ENCODE measurements around the gene APBB1IP. TPM values are rescaled to one million over a fixed set of nuclear protein-coding genes. Genes with fewer than 3 reads are reported as not detected.

The APBB1IP gene
- total RNA-seq, 1 experiment from 2014 or later = 0.22 TPM

DNA sequence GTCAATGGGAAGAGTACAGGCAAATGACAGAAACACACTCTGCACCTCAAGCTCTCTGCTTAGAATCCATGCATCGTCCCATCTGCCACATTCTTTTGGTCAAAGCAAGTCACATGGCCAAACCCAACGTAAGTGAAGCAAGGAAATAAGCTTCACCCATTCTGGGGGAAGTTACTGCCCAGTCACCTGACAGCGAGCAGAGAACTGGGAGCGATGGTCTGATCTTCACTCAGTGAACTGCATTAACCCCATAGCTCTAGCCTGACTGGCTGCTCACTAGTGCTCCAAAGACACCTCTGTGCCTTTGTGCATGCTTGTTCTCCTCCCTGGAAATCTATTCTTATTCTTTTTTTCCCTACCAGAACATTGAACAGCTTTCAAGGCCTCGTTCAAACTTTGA is 89.9 kb downstream of the APBB1IP start:
- Mint-ChIP-seq H3K4me1 (peaks cover 5% of the 10 kb centered on the region; the same call in 1 of the 2 replicates), H3K36me3 (no peaks in the 10 kb centered on the region), H3K9me3 (no peaks in the 10 kb centered on the region), H3K27me3 (ENCODE audit: low read depth) (no peaks in the 10 kb centered on the region), H3K27ac (no peak overlapping the region), H3K4me3 (no peak overlapping the region)
- ChIA-PET POLR2A (no interaction called here), CTCF (interaction anchor here (1.1 to 1.6 kb wide), 2 partner anchors 11 to 24 kb away, joined by 4 to 7 read pairs; no protein-coding TSS in a partner anchor)
- DNase-seq (ENCODE audit: low spot score) (no peak), ATAC-seq (no peak)
- TF ChIP-seq PRRX2 (CRISPR knock-in tag; IDR thresholded peaks at IDR 0.05) (no peak), ZNF423 (CRISPR knock-in tag; IDR thresholded peaks at IDR 0.05) (no peak), TP53 (CRISPR knock-in tag; IDR thresholded peaks at IDR 0.05) (no peak), ARID4B (CRISPR knock-in tag; IDR thresholded peaks at IDR 0.05; ENCODE audit: borderline replicate concordance) (no peak), MLX (CRISPR knock-in tag; IDR thresholded peaks at IDR 0.05) (no peak), ETV6 (CRISPR knock-in tag; IDR thresholded peaks at IDR 0.05) (no peak), FOXK1 (CRISPR knock-in tag; IDR thresholded peaks at IDR 0.05) (no peak), TEAD4 (CRISPR knock-in tag; IDR thresholded peaks at IDR 0.05) (no peak), STAT6 (CRISPR knock-in tag; conservative IDR thresholded peaks at IDR 0.05; ENCODE audit: low read depth) (no peak), TCF7 (CRISPR knock-in tag; IDR thresholded peaks at IDR 0.05; ENCODE audit: low read depth) (no peak), GRHL2 (CRISPR knock-in tag; IDR thresholded peaks at IDR 0.05; ENCODE audit: insufficient replicate concordance, severe bottlenecking) (no peak), SMAD4 (CRISPR knock-in tag; IDR thresholded peaks at IDR 0.05) (no peak)
- TF ChIP-seq, protein P1, sequence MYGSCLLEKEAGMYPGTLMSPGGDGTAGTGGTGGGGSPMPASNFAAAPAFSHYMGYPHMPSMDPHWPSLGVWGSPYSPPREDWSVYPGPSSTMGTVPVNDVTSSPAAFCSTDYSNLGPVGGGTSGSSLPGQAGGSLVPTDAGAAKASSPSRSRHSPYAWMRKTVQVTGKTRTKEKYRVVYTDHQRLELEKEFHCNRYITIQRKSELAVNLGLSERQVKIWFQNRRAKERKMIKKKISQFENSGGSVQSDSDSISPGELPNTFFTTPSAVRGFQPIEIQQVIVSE (CRISPR knock-in tag; IDR thresholded peaks at IDR 0.05; ENCODE audit: borderline replicate concordance) = no peak
- TF ChIP-seq, protein P2, sequence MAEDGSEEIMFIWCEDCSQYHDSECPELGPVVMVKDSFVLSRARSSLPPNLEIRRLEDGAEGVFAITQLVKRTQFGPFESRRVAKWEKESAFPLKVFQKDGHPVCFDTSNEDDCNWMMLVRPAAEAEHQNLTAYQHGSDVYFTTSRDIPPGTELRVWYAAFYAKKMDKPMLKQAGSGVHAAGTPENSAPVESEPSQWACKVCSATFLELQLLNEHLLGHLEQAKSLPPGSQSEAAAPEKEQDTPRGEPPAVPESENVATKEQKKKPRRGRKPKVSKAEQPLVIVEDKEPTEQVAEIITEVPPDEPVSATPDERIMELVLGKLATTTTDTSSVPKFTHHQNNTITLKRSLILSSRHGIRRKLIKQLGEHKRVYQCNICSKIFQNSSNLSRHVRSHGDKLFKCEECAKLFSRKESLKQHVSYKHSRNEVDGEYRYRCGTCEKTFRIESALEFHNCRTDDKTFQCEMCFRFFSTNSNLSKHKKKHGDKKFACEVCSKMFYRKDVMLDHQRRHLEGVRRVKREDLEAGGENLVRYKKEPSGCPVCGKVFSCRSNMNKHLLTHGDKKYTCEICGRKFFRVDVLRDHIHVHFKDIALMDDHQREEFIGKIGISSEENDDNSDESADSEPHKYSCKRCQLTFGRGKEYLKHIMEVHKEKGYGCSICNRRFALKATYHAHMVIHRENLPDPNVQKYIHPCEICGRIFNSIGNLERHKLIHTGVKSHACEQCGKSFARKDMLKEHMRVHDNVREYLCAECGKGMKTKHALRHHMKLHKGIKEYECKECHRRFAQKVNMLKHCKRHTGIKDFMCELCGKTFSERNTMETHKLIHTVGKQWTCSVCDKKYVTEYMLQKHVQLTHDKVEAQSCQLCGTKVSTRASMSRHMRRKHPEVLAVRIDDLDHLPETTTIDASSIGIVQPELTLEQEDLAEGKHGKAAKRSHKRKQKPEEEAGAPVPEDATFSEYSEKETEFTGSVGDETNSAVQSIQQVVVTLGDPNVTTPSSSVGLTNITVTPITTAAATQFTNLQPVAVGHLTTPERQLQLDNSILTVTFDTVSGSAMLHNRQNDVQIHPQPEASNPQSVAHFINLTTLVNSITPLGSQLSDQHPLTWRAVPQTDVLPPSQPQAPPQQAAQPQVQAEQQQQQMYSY (CRISPR knock-in tag; IDR thresholded peaks at IDR 0.05) = no peak
- TF ChIP-seq, protein P3, sequence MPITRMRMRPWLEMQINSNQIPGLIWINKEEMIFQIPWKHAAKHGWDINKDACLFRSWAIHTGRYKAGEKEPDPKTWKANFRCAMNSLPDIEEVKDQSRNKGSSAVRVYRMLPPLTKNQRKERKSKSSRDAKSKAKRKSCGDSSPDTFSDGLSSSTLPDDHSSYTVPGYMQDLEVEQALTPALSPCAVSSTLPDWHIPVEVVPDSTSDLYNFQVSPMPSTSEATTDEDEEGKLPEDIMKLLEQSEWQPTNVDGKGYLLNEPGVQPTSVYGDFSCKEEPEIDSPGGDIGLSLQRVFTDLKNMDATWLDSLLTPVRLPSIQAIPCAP (CRISPR knock-in tag; IDR thresholded peaks at IDR 0.05) = no peak
- TF ChIP-seq, protein P4, sequence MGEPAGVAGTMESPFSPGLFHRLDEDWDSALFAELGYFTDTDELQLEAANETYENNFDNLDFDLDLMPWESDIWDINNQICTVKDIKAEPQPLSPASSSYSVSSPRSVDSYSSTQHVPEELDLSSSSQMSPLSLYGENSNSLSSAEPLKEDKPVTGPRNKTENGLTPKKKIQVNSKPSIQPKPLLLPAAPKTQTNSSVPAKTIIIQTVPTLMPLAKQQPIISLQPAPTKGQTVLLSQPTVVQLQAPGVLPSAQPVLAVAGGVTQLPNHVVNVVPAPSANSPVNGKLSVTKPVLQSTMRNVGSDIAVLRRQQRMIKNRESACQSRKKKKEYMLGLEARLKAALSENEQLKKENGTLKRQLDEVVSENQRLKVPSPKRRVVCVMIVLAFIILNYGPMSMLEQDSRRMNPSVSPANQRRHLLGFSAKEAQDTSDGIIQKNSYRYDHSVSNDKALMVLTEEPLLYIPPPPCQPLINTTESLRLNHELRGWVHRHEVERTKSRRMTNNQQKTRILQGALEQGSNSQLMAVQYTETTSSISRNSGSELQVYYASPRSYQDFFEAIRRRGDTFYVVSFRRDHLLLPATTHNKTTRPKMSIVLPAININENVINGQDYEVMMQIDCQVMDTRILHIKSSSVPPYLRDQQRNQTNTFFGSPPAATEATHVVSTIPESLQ (CRISPR knock-in tag; IDR thresholded peaks at IDR 0.05) = no peak
